ENCODE measurements around the gene RBM4B. TPM values are rescaled to one million over a fixed set of nuclear protein-coding genes. Genes with fewer than 3 reads are reported as not detected.
"Not testable (repeated sequence)": the region's sequence is repeated elsewhere in the genome, so short reads cannot be mapped to it uniquely, and the experiment has no call there.

Gene RBM4B, protein sequence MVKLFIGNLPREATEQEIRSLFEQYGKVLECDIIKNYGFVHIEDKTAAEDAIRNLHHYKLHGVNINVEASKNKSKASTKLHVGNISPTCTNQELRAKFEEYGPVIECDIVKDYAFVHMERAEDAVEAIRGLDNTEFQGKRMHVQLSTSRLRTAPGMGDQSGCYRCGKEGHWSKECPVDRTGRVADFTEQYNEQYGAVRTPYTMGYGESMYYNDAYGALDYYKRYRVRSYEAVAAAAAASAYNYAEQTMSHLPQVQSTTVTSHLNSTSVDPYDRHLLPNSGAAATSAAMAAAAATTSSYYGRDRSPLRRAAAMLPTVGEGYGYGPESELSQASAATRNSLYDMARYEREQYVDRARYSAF
- 11.1 TPM for total RNA-seq
- long read RNA-seq, transcript RBM4B-201 (4 exons, 1,840 nt) = major isoform, 9 of 29 reads
- long read RNA-seq, partial matches to known transcripts = 3 of 29 reads
- long read RNA-seq, other reads (novel, unspliced or antisense) = 13 of 29 reads

DNA sequence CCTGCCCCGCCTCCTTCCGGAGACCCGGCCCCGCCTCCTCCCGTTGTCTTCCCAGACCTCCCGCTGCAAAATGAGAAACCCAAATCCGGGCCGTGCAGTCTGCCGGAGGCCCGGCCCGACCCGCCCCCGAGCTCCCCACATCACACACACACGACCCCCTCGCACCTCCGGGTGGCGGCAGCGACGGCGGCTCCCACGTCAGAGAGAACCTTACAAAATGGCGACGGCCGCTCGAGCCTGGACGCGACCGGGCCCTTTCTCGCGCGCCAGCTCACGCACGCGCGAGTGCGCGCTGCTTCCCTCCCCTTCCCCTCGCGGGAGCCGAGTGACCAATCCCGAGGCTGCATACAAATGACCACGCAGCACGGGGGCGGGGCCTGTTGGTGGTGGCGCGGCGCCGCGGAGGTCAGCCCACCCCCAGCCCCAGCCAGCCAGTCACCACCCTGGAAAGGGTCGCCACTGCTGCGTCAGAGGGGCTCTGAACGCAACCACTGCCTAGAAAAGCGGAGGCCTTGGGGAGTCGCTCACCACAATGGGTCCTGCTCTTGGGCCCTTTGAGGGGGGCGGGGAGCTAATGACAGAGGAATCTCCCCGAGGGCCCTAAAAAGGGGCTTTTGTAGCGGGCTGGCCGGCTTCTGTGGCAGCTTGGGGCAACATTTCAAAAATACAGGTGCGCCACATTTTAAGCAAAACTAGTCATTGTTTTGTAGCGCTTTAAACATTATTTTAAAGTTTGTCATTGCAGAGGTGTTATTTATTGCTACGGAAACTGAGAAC is at the start of gene RBM4B:
Gene RBM4B (minus strand): TSS at position 289 of the 777 bp plus-strand sequence. CDS start 808 bp downstream, outside the sequence.
- intact Hi-C loops (cut with DNase I) = loop anchor here (1.0 to 5.0 kb wide), 6 partner anchors 40 to 270 kb away; partner anchors contain the start of genes CCDC87, CCS, MRPL11 and RBM14
- DNase-seq (ENCODE audit: low spot score) = peak; percentile 98

GRCh38 chr11:66725647-66726046 is 48.0 kb upstream of the RBM4B start:
- intact Hi-C loops (cut with DNase I) = no loop called here
- no peak for DNase-seq (ENCODE audit: low spot score)

GRCh38 chr11:66725114-66725513 is 47.4 kb upstream of the RBM4B start:
- intact Hi-C loops (cut with DNase I) = no loop called here
- DNase-seq (ENCODE audit: low spot score) = no peak

DNA sequence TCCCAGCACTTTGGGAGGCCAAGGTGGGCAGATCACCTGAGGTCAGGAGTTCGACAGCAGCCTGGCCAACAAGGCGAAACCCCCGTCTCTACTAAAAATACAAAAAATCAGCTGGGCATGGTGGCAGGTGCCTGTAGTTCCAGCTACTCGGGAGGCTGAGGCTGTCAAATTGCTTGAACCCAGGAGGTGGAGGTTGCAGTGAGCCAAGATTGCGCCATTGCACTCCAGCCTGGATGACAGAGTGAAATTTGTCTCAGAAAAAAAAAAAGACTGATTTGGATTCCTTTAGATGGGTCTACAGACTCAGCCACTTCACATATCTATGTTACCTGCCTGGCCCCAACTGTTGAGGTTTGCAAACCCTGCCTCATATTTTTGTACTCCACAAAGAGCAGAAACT is 46.5 kb upstream of the RBM4B start:
- DNase-seq (ENCODE audit: low spot score); intact Hi-C loops (cut with DNase I): not testable (repeated sequence)

- intact Hi-C loops (cut with DNase I) = no loop called here
- DNase-seq (ENCODE audit: low spot score) = peak; percentile 26
Observed at GRCh38 chr11:66723693-66724092, 46.0 kb upstream of the RBM4B start.

DNA sequence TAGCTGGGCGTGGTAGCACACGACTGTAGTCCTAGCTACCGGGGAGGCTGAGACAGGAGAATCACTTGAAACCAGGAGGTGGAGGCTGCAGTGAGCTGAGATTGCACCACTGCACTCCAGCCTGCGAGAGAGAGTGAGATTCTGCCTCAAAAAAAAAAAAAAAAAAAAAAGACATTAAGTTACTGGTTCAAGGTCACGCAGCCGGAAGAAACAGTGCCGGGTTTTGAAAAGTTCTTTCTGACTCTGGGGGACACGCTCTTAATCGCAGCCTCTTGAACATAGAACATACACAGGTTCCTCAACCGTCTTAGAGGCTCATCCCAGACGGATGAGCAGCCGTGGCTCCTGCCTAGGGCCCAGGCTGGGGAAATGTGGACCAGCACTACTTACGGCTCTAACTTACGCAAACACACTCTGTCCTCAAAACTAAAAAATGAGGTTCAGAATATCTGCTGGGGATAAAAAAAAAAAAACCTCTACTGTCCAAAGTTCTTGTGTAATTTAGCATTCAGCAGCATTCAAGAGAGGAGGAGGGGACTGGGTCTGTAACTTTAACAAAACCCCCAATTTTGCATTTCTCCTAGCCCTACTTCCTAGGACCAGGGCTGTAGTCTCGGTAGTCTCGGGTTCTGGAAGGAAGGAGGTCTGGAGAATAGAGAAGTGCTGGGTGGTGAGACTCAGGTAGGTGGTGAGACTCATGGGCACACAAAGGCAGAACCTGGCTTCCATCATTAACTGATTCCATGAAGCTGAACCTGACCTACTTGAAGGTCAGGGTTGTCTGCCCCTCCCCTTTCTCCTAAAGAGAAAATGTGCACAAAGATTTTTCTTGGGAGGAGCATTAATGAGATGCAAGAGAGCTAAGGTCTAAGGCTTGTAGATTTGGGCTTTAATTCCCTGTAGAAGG is 45.3 kb upstream of the RBM4B start:
- intact Hi-C loops (cut with DNase I) = no loop called here
- no peak for DNase-seq (ENCODE audit: low spot score)

DNA sequence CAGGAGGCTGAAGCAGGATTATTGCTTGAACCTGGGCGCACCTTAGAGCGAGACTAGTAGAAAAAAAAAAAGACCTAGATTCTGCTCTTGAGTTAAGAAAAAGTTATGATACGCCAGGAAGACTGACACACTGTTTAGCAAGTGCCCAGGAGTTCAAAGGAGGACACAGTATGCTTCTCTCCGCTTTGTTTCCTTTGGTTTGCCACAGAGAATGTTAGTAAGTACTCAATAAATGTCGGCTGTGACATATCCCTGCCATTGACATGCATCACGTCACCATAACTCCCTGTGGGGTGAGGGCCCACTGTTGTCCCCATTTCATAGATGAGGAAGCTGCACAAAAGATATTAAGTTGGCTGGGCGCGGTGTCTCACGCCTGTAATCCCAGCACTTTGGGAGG is 44.3 kb upstream of the RBM4B start:
- intact Hi-C loops (cut with DNase I) = no loop called here
- no peak for DNase-seq (ENCODE audit: low spot score)

- DNase-seq (ENCODE audit: low spot score) = no peak
- intact Hi-C loops (cut with DNase I) = no loop called here
Observed at GRCh38 chr11:66720899-66721470, 43.3 kb upstream of the RBM4B start.

DNA sequence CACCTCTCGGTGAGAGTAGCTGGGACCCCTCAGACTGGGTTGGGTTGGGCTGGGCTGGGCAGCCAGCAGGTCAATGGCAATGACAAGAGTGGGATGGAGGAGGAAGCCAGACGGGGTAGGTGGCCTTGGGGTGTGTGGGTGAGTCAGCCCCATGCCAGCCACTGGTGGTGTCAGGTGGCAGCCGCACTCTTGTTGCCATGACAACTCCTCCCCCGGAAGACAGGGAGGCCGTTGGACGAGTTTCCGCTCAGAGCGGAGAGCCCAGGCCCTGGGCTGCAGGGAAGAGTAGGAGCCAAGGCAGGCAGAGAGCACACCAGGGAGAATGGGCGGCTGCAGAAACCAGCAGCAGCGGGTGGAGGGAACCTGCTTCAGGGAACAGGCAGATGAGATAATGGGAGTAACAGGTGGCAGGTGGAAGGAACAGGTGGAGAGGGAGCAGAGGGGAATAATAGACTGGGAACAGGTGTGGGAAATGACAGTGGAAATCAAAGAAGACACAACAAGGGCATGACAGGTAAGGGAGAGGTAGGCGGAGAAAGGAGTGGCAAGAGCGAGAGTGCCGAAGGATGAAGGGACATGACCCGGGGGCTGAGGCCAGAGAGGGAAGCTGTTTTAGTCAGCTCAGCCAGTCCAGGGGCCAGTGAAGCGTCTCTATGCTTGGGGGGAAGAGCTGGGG is 42.7 kb upstream of the RBM4B start:
- intact Hi-C loops (cut with DNase I) = no loop called here
- no peak for DNase-seq (ENCODE audit: low spot score)

GRCh38 chr11:66719111-66719872 is 41.6 kb upstream of the RBM4B start:
- intact Hi-C loops (cut with DNase I) = no loop called here
- no peak for DNase-seq (ENCODE audit: low spot score)

- intact Hi-C loops (cut with DNase I) = no loop called here
- no peak for DNase-seq (ENCODE audit: low spot score)
Observed at GRCh38 chr11:66718320-66718971, 40.8 kb upstream of the RBM4B start.

- intact Hi-C loops (cut with DNase I) = no loop called here
- no peak for DNase-seq (ENCODE audit: low spot score)
Observed at GRCh38 chr11:66717925-66718319, 40.2 kb upstream of the RBM4B start.

GRCh38 chr11:66716996-66717395 is 39.3 kb upstream of the RBM4B start:
- DNase-seq (ENCODE audit: low spot score) = no peak
- intact Hi-C loops (cut with DNase I) = no loop called here

DNA sequence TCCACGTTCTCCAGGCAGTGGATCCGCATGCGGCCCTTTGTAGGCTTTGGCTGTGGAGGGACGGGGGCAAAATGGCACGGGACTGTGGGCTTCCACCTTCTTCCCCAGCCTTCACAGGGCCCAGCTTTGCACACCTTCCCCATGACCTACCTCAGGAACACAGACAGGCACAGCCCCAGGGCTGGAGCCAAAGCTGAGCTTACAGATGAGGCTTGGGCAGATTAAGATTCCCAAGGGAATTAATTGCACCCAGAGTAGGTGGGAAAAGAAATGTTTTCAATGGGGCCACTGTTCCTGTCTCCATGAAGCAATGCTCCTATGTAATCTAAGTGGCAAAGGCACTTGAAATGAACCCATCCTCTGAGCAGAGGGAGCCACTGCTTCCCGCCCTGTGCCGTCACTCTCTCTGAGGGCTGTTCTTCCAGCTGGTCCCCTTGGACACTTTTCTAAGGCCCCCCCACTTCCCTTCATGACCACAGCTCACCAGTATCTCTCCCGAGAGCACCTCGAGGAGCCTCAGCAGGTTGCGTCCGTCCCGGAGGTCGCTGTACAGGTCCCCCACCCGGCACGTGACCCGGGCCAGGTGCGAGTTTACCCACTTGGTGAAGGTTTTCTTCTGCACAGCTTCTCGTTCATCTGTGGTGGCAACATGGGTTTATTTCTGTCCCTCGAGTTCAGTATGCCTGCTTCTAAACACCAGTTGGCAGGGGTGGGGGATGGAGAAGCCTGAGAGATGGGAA is 37.8 kb upstream of the RBM4B start:
- intact Hi-C loops (cut with DNase I) = no loop called here
- no peak for DNase-seq (ENCODE audit: low spot score)

GRCh38 chr11:66713746-66714480 is 36.2 kb upstream of the RBM4B start:
- no peak for DNase-seq (ENCODE audit: low spot score)
- intact Hi-C loops (cut with DNase I) = no loop called here

DNA sequence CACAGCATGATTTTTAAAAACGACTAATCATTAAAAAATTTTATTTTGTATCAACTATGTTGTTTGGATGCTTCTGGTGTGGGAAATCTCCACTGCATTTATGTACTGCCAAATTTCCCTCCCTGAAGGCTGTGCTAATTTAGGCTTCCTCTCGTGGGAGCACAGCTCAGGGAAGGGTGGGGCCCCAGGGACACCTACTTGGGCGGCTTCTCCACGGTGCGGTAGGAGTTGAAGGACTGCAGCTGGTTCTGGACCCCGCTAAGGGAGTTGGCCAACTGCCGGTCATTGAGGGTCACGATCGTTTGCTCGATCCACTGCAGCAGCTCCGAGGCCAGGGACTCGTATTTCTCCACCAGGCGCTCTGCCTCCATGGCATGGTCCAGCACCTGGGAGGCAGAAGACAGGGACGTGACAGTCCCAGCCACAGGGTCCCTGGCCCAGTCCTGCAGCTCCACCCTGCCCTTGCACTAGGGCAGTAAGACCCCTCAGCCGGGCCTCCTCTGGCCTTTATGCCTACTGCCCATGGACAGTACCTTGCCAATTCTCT is 32.8 kb upstream of the RBM4B start:
- intact Hi-C loops (cut with DNase I) = no loop called here
- DNase-seq (ENCODE audit: low spot score) = no peak

Data from cardiac septum (tissue), 1 donor.